Transverse colon (tissue), 4 donors: ENCODE data around the gene GLE1. TPM values are rescaled to one million over a fixed set of nuclear protein-coding genes. Genes with fewer than 3 reads are reported as not detected.
"Not testable (repeated sequence)": the region's sequence is repeated elsewhere in the genome, so short reads cannot be mapped to it uniquely, and the experiment has no call there.

Experiments used
- DNase-seq: peaks from one replicate; pipeline ENCODE4 v3.0.0-alpha.2; 2019
- H3K27ac ChIP-seq, 4 donors: fragments of 200-600 bp; sonication (generic); 2 replicates each; pipeline ENCODE4 v1.5.1; 2016 to 2018; ENCODE audit warnings: inconsistent platforms in 4 of 4
- H3K27me3 ChIP-seq: fragments of 200-600 bp; sonication (generic); 2 replicates; pipeline ENCODE4 v1.5.1; 2017; ENCODE audit warnings: inconsistent platforms
- H3K36me3 ChIP-seq, 4 donors: fragments of 200-600 bp; sonication (generic); 2 replicates each; pipeline ENCODE4 v1.5.1; 2017 to 2019; ENCODE audit warnings: inconsistent platforms in 4 of 4
- H3K4me1 ChIP-seq, 4 donors: fragments of 200-600 bp; sonication (generic); 2 replicates each; pipeline ENCODE4 v1.5.1; 2017 to 2020; ENCODE audit warnings: inconsistent platforms in 4 of 4
- H3K4me3 ChIP-seq, 4 donors: fragments of 200-600 bp; sonication (generic); 1 replicate in 1 of 4; 2 replicates in 3 of 4; pipeline versions ENCODE4 v1.5.1 to v1.6.1; 2017 to 2019; ENCODE audit warnings: inconsistent platforms in 4 of 4
- H3K9me3 ChIP-seq, 2 donors: fragments of 200-600 bp; sonication (generic); 2 replicates each; pipeline ENCODE4 v1.5.1; 2017 to 2019; ENCODE audit warnings: inconsistent platforms in 2 of 2
- CTCF ChIP-seq, 5 experiments: fragments of 200-600 bp in 3 of 5; fragments of 450-650 bp in 2 of 5; sonication (generic) in 3 of 5; IDR thresholded peaks; 1 replicate in 2 of 5; 2 replicates in 3 of 5; pipeline ENCODE4 v1.5.1; 2016 to 2017; ENCODE audit warnings: antibody characterized with exemption in 5 of 5, inconsistent platforms in 3 of 5, mild to moderate bottlenecking in 2 of 5, moderate library complexity in 1 of 5
- EP300 ChIP-seq: sonication (generic); formaldehyde crosslinking; IDR thresholded peaks from one replicate; pipeline ENCODE4 v1.6.1; 2017; ENCODE audit warnings: antibody characterized with exemption, low read depth
- POLR2A ChIP-seq: fragments of 450-650 bp; IDR thresholded peaks from one replicate; pipeline ENCODE4 v1.6.1; 2016; ENCODE audit warnings: antibody characterized with exemption, mild to moderate bottlenecking, moderate library complexity
- POLR2AphosphoS5 ChIP-seq, 3 donors: sonication (generic); formaldehyde crosslinking; IDR thresholded peaks; one replicate each; pipeline ENCODE4 v1.6.1; 2016; ENCODE audit warnings: antibody characterized with exemption in 3 of 3
- WGBS, 2 donors: methylation state at CpG; one replicate each; pipeline ENCODE4 v1.1.5; 2018; ENCODE audit warnings: low coverage in 1 of 2; 5-methylcytosine and 5-hydroxymethylcytosine counted together
- in situ Hi-C, 4 donors: fragments of 200-750 bp; cut with MboI; loops; one replicate each; pipeline versions ENCODE4 v1.15.0 to v1.15.1; 2017; ENCODE audit warnings: low sequenced_read_pairs in 3 of 4, low pct_ligation_motif_present in 1 of 4, low pct_unique_long_range_greater_than_20kb in 1 of 4
- intact Hi-C: fragments of 100-400 bp; cut with DNase I; formaldehyde crosslinking; loops from one replicate; pipeline ENCODE4 v1.15.1; 2023; ENCODE audit warnings: low total_unique reads
- total RNA-seq, 4 donors: library from RNA; depleted of rRNA; stranded (reverse); fragments of >200 nt; gene quantifications; one replicate each; pipeline ENCODE4 v1.1.0, GENCODE V29; 2016

The GLE1 gene
- total RNA-seq, 4 donors from 2014 or later: 24.3 to 120 (median 58.7) TPM

DNA sequence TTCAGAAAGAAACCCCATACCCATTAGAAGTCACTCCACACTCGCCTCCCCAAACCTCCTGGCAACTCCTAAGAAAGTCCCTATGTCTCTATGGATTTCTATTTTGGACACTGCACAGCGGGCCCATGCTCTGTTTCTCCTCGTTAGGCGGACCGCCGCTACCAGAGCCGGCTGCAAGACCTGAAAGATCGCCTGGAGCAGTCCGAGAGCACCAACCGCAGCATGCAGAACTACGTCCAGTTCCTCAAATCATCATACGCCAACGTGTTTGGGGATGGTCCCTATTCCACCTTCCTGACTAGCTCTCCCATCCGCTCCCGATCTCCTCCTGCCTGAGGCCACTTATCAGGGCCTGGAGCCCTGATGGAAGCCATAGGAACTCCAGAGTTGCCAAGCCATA is 4.6 kb upstream of the GLE1 start:
- intact Hi-C loops (no loop called here), in situ Hi-C loops (no loop called here)
- WGBS, 2 donors: 98 to 100% methylated on average over 2 to 15 of the region's 15 CpGs
- Histone ChIP-seq H3K36me3 (peaks cover 0 to 4% (median 0%) of the 10 kb centered on the region in 4 donors), H3K27me3 (no peaks in the 10 kb centered on the region), H3K27ac (no peak overlapping the region), H3K4me3 (no peak overlapping the region), H3K9me3 (no peaks in the 10 kb centered on the region), H3K4me1 (peaks cover 4 to 9% (median 7%) of the 10 kb centered on the region in 4 donors)
- TF ChIP-seq EP300 (no peak), CTCF (IDR thresholded peaks at IDR 0.05) (no peak), POLR2AphosphoS5 (IDR thresholded peaks at IDR 0.05) (no peak), POLR2A (no peak)
- DNase-seq: no peak

- peaks cover 14 to 22% (median 20%) of the 10 kb centered on the region in 4 donors for H3K4me1 ChIP-seq
- intact Hi-C loops, in situ Hi-C loops, H3K27me3 ChIP-seq, H3K9me3 ChIP-seq, H3K36me3 ChIP-seq: not testable (repeated sequence)
- H3K27ac ChIP-seq: peak overlapping the region; percentile 79 to 93 (median 89)
- peak in 1 of 3 donors; percentile 22 for TF ChIP-seq POLR2AphosphoS5 (IDR thresholded peaks at IDR 0.05)
- peak overlapping the region in 2 of 4 donors; percentile 59 to 96 for H3K4me3 ChIP-seq
- peak; percentile 54 for DNase-seq
- 30% methylated on average over 2 to 14 of the region's 14 CpGs for WGBS, 2 donors
Measured at GRCh38 chr9:128503415-128503825, 1.1 kb upstream of the GLE1 start.

DNA sequence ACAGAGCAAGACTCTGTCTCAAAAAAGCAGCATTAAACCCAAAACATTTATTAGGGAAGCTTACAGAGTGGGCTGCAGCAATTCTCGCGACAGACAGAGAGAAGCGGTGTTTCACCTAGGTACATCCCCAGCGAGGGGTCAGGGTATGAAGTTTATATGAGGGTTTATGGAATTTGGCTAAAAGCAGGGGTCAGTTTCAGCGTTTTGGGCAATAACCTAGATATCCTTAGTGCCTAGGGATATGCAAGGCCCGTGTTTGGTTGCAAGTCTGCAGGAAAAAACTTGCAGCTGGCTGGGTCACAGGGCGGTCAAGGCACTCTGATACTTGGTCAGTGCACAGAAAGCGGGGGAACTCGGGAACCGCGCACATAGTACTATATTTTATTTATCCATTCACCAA is 649 bp upstream of the GLE1 start:
- no peaks in the 10 kb centered on the region for H3K9me3 ChIP-seq
- intact Hi-C loops: no loop called here

DNA sequence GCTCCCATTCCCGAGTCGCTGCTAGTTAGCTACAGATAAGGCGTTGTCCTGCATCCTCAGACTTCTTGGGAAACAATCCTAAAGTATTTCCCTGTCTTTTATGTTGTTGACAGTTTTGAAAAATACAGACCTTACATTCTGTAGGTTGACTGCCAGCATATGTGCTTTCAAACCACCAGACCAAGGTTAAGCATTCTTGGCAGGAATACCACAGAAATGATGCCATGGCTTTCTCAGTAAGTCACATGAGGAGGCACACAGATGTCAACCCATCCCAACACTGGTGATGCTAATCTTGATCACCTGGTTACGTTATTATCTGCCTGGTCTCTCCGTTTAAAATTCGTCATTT is 871 bp downstream of the GLE1 start:
- intact Hi-C loops (loop anchor here (5.0 kb wide), 1 partner anchor 42 kb away; no protein-coding TSS in a partner anchor), in situ Hi-C loops (no loop called here)
- peak overlapping the region in 3 of 4 donors; percentile 59 to 96 (median 68) for H3K4me3 ChIP-seq
- DNase-seq: no peak
- H3K9me3 ChIP-seq: no peaks in the 10 kb centered on the region
- peak overlapping the region; percentile 79 to 93 (median 89) for H3K27ac ChIP-seq
- H3K36me3 ChIP-seq: peaks cover 0 to 10% (median 3%) of the 10 kb centered on the region in 4 donors
- TF ChIP-seq POLR2AphosphoS5 (IDR thresholded peaks at IDR 0.05): no peak
- TF ChIP-seq CTCF (IDR thresholded peaks at IDR 0.05): no peak
- WGBS, 2 donors: 26 to 33% methylated on average over 6 of the region's 6 CpGs
- peaks cover 14 to 22% (median 20%) of the 10 kb centered on the region in 4 donors for H3K4me1 ChIP-seq
- H3K27me3 ChIP-seq: no peaks in the 10 kb centered on the region

More for the DNA sequence above, 649 bp upstream of the GLE1 start:
- in situ Hi-C loops: no loop called here
- Histone ChIP-seq H3K36me3 (no peaks in the 10 kb centered on the region), H3K27ac (peak overlapping the region; percentile 79 to 93 (median 89)), H3K27me3 (no peaks in the 10 kb centered on the region), H3K4me3 (peak overlapping the region; percentile 12 to 96 (median 64)), H3K4me1 (peaks cover 14 to 22% (median 20%) of the 10 kb centered on the region in 4 donors)
- TF ChIP-seq POLR2A (no peak), EP300 (no peak), CTCF (IDR thresholded peaks at IDR 0.05) (no peak), POLR2AphosphoS5 (IDR thresholded peaks at IDR 0.05) (no peak)
- 12 to 23% methylated on average over 7 to 11 of the region's 11 CpGs for WGBS, 2 donors
- DNase-seq: peak; percentile 32

GRCh38 chr9:128505906-128506305 is 1.4 kb downstream of the GLE1 start:
- in situ Hi-C loops, H3K9me3 ChIP-seq, H3K27me3 ChIP-seq, DNase-seq: not testable (repeated sequence)
- H3K27ac ChIP-seq: peak overlapping the region in 1 of 4 donors; percentile 93
- intact Hi-C loops: loop anchor here (5.0 kb wide), 1 partner anchor 41 kb away; no protein-coding TSS in a partner anchor
- WGBS, 2 donors: 88 to 91% methylated on average over 9 to 12 of the region's 12 CpGs
- H3K36me3 ChIP-seq: peaks cover 0 to 14% (median 3%) of the 10 kb centered on the region in 4 donors
- peaks cover 14 to 22% (median 20%) of the 10 kb centered on the region in 4 donors for H3K4me1 ChIP-seq
- H3K4me3 ChIP-seq: peak overlapping the region in 1 of 4 donors; percentile 96
